Neuronal stem cell (in vitro differentiated cells): ENCODE results near the gene CCDC191.

Source experiments
- DNase-seq: peaks from one replicate; pipeline ENCODE4 v3.0.0-alpha.2; 2013; ENCODE audit warnings: low spot score
- H2AFZ ChIP-seq: one replicate; pipeline ENCODE4 v1.6.1; 2013; ENCODE audit warnings: mild to moderate bottlenecking, low read length, inconsistent platforms
- H2AK5ac ChIP-seq: 2 replicates; pipeline ENCODE4 v1.6.1; 2013; ENCODE audit warnings: low read depth, mild to moderate bottlenecking, inconsistent platforms, low read length, moderate library complexity, mixed read lengths
- H2BK120ac ChIP-seq: 2 replicates; pipeline ENCODE4 v1.6.1; 2013; ENCODE audit warnings: low read depth, mild to moderate bottlenecking, inconsistent platforms, low read length, moderate library complexity, mixed read lengths
- H2BK12ac ChIP-seq: one replicate; pipeline ENCODE4 v1.6.1; 2013; ENCODE audit warnings: low read length, inconsistent platforms
- H2BK15ac ChIP-seq: 2 replicates; pipeline ENCODE4 v1.6.1; 2013; ENCODE audit warnings: mild to moderate bottlenecking, low read length, inconsistent platforms, mixed read lengths
- H2BK5ac ChIP-seq: one replicate; pipeline ENCODE4 v1.6.1; 2013; ENCODE audit warnings: inconsistent platforms, mild to moderate bottlenecking, low read length, moderate library complexity
- H3K14ac ChIP-seq: one replicate; pipeline ENCODE4 v1.6.1; 2013; ENCODE audit warnings: low read length, inconsistent platforms
- H3K18ac ChIP-seq: 2 replicates; pipeline ENCODE4 v1.6.1; 2013; ENCODE audit warnings: low read length, inconsistent platforms
- H3K23ac ChIP-seq: 2 replicates; pipeline ENCODE4 v1.6.1; 2013; ENCODE audit warnings: low read depth, mild to moderate bottlenecking, mixed read lengths, low read length, inconsistent platforms; ENCODE audit not compliant: poor library complexity
- H3K27ac ChIP-seq: replicated peaks from 3 replicates; pipeline ENCODE4 v1.5.1; 2013; ENCODE audit warnings: low read length, inconsistent platforms
- H3K27me3 ChIP-seq, 3 experiments: 2 replicates each; pipeline ENCODE4 v1.6.1; 2013; ENCODE audit warnings: low read length in 3 of 3, mild to moderate bottlenecking in 2 of 3, inconsistent platforms in 1 of 3, low read depth in 1 of 3, mixed read lengths in 1 of 3, moderate library complexity in 1 of 3; ENCODE audit not compliant: control insufficient read depth in 3 of 3, insufficient read depth in 3 of 3
- H3K36me3 ChIP-seq, 2 donors: replicated peaks in 1 of 2; 2 replicates each; pipeline ENCODE4 v1.6.1; 2013; ENCODE audit warnings: low read length in 2 of 2; ENCODE audit not compliant: control insufficient read depth in 2 of 2, insufficient read depth in 2 of 2
- H3K4ac ChIP-seq: 2 replicates; pipeline ENCODE4 v1.6.1; 2013; ENCODE audit warnings: inconsistent platforms, mild to moderate bottlenecking, low read length, moderate library complexity
- H3K4me1 ChIP-seq, 2 donors: 1 replicate in 1 of 2; 2 replicates in 1 of 2; pipeline ENCODE4 v1.6.1; 2013; ENCODE audit warnings: low read length in 2 of 2, low read depth in 1 of 2; ENCODE audit not compliant: control insufficient read depth in 2 of 2, insufficient read depth in 1 of 2
- H3K4me2 ChIP-seq: one replicate; pipeline ENCODE4 v1.6.1; 2013; ENCODE audit warnings: mild to moderate bottlenecking, low read length, inconsistent platforms; ENCODE audit not compliant: insufficient read depth, poor library complexity, severe bottlenecking
- H3K4me3 ChIP-seq, 2 donors: 2 replicates each; pipeline ENCODE4 v1.5.1; 2013; ENCODE audit warnings: low read length in 2 of 2, mild to moderate bottlenecking in 2 of 2, inconsistent platforms in 1 of 2, moderate library complexity in 1 of 2
- H3K79me1 ChIP-seq: one replicate; pipeline ENCODE4 v1.6.1; 2013; ENCODE audit warnings: low read depth, mild to moderate bottlenecking, inconsistent platforms, low read length, moderate library complexity
- H3K9ac ChIP-seq: one replicate; pipeline ENCODE4 v1.6.1; 2013; ENCODE audit warnings: mild to moderate bottlenecking, low read depth, low read length, inconsistent platforms; ENCODE audit not compliant: poor library complexity
- H3K9me3 ChIP-seq, 2 donors: replicated peaks in 1 of 2; 2 replicates each; pipeline versions ENCODE3 to v1.6.1; 2013; ENCODE audit warnings: low read length in 2 of 2, mild to moderate bottlenecking in 2 of 2, inconsistent platforms in 1 of 2, low read depth in 1 of 2, mixed read lengths in 1 of 2, moderate library complexity in 1 of 2; ENCODE audit not compliant: control insufficient read depth in 2 of 2, insufficient read depth in 1 of 2
- H4K8ac ChIP-seq: one replicate; pipeline ENCODE4 v1.6.1; 2013; ENCODE audit warnings: low read depth, mild to moderate bottlenecking, inconsistent platforms, low read length, moderate library complexity
- H4K91ac ChIP-seq: one replicate; pipeline ENCODE4 v1.6.1; 2013; ENCODE audit warnings: low read length, low read depth, mild to moderate bottlenecking, inconsistent platforms; ENCODE audit not compliant: poor library complexity
- WGBS, 2 donors: extraction: QIAGEN DNeasy Blood & Tissue Kit; methylation state at CpG; one replicate each; pipeline ENCODE4 v1.1.7; 2013; ENCODE audit warnings: missing lambda C conversion rate in 2 of 2, mixed read lengths in 1 of 2; ENCODE audit not compliant: insufficient read length in 2 of 2, insufficient replicate concordance in 1 of 2; ENCODE audit errors: extremely low coverage in 2 of 2; 5-methylcytosine and 5-hydroxymethylcytosine counted together

CCDC191 gene

DNA sequence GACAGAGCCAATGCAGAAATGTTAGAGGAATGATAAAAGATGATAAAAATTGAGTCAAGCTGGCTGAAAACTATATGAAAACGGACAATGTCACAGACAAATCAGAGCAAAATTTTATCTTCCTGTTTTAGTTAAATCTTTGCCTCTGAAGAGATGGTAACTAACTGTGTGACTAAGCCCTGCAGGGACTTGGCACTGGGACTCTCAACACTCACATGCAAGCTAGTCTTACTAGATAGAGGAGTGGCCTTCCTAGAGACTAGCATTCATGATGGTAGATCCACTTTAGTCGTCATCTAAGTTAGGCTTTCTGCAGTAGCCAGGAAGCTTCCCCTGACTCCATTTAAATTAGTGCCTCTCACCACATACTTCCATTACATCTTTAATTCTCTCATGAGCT lies 4.1 kb downstream of the CCDC191 start:
- Histone ChIP-seq H3K36me3 (no peaks in the 10 kb centered on the region), H3K27me3 (no peaks in the 10 kb centered on the region), H4K8ac (no peak overlapping the region), H2AFZ (no peak overlapping the region), H3K23ac (no peak overlapping the region), H3K9me3 (no peaks in the 10 kb centered on the region), H2BK12ac (no peak overlapping the region), H3K4me2 (no peak overlapping the region), H3K18ac (no peak overlapping the region), H2AK5ac (no peak overlapping the region), H3K27ac (no peak overlapping the region), H3K4ac (no peak overlapping the region), H4K91ac (no peak overlapping the region), H3K4me1 (peaks cover 0 to 1% of the 10 kb centered on the region in 2 donors), H3K79me1 (no peaks in the 10 kb centered on the region), H2BK120ac (no peak overlapping the region), H2BK15ac (no peak overlapping the region), H3K14ac (no peak overlapping the region), H2BK5ac (no peak overlapping the region), H3K9ac (no peak overlapping the region), H3K4me3 (no peak overlapping the region)
- WGBS, 2 donors: no CpG with 5 or more reads among the region's 2 CpGs
- DNase-seq: no peak

DNA sequence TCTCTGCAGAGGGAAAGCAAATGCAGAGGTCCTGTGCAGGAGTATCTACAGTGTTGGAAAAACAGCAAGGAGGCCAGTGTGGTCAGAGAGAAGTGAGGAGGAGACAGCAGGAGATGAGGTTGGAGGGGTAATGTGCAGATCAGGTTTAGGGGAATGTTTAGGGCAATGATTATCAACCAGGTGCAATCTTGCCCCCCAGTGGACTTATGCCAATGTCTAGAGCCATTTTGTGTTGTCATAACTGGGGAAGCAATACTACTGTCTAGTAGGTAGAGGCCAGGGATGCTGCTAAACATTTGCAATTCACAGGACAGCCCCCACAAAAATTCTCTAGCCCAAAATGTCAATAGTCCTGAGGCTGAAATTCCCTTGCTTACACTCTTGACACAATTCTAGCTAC lies 13.1 kb downstream of the CCDC191 start:
- Histone ChIP-seq H3K4ac (no peak overlapping the region), H3K36me3 (no peaks in the 10 kb centered on the region), H3K79me1 (no peaks in the 10 kb centered on the region), H2BK15ac (no peak overlapping the region), H2AFZ (no peak overlapping the region), H2BK12ac (no peak overlapping the region), H4K91ac (no peak overlapping the region), H3K4me1 (no peaks in the 10 kb centered on the region), H4K8ac (no peak overlapping the region), H3K27ac (no peak overlapping the region), H2AK5ac (no peak overlapping the region), H2BK5ac (no peak overlapping the region), H3K9ac (no peak overlapping the region), H3K18ac (no peak overlapping the region), H3K27me3 (no peaks in the 10 kb centered on the region), H3K9me3 (no peaks in the 10 kb centered on the region), H3K14ac (peak overlapping the region; percentile 79), H3K23ac (no peak overlapping the region), H2BK120ac (no peak overlapping the region), H3K4me3 (no peak overlapping the region), H3K4me2 (no peak overlapping the region)
- no peak for DNase-seq

DNA sequence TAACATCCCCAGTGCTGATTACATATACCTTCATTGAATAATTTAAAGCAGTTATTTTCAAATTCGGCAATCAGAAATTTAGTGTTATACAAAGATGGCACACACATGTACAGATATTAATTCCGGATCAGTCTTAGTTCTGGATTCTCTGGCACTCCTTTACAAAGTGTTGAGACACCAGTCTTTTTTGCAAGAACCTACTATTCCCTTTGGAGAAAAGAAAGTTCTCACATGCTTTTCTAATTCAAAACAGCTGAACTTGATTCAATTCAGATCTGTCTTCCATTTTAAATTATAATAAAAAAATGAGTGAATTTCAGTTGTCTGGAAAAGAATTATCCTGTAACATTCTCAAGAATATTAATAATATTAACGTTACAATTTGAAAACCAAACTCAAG lies 20.4 kb downstream of the CCDC191 start:
- Histone ChIP-seq H3K23ac (no peak overlapping the region), H4K91ac (no peak overlapping the region), H2BK15ac (no peak overlapping the region), H3K9me3 (no peaks in the 10 kb centered on the region), H2BK120ac (no peak overlapping the region), H3K18ac (no peak overlapping the region), H3K9ac (no peak overlapping the region), H2BK5ac (no peak overlapping the region), H4K8ac (no peak overlapping the region), H3K27me3 (no peaks in the 10 kb centered on the region), H3K4me3 (no peak overlapping the region), H2AK5ac (no peak overlapping the region), H3K36me3 (peaks cover 0 to 13% of the 10 kb centered on the region in 2 donors), H3K27ac (no peak overlapping the region), H3K4me1 (peaks cover 0 to 3% of the 10 kb centered on the region in 2 donors), H2BK12ac (no peak overlapping the region), H3K79me1 (no peaks in the 10 kb centered on the region), H3K4ac (no peak overlapping the region), H2AFZ (no peak overlapping the region), H3K4me2 (no peak overlapping the region), H3K14ac (no peak overlapping the region)
- no CpG with 5 or more reads among the region's 3 CpGs for WGBS, 2 donors
- no peak for DNase-seq

DNA sequence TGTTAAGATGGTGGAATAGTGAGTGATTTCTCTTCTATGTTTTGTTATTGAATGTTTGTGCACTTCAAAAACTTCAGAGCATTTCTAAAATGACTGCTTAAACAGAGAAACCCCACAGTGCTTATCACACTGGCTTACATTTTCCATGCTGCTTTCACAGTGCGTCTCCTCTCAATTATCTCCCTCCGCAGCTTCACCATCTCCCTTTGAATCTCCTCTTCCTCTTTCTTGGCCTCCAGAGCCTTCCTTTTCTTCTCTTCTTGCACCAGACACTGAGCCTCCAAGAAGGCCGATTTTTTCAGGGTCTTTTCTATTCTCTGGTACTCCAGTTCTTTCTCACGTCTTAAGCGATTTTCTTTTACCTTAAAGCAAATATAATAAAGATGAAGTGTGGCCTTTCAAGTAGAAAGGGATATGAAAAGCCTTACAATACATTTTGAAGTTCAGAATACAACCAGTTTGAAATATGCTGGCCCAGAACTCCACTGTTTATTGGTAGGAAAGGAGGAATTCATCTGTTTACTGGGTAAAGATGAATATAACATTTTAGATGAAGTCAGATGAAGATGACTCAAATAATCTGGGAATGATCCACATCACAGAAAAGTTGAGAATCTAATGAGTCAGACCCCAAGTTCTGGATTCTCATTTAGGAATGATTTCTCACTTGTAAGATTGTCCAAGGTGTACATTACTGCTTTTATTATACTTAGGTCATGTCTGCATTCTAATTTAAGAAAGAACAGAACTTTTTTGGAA lies 21.4 kb downstream of the CCDC191 start:
- H3K36me3 ChIP-seq: peaks cover 0 to 13% of the 10 kb centered on the region in 2 donors
- no peak overlapping the region for H2BK5ac ChIP-seq
- H3K79me1 ChIP-seq: no peaks in the 10 kb centered on the region
- H2BK12ac ChIP-seq: no peak overlapping the region
- H3K4me2 ChIP-seq: no peak overlapping the region
- no CpG with 5 or more reads among the region's 5 CpGs for WGBS, 2 donors
- H3K27me3 ChIP-seq: no peaks in the 10 kb centered on the region
- H3K9me3 ChIP-seq: no peaks in the 10 kb centered on the region
- H3K9ac ChIP-seq: no peak overlapping the region
- H3K18ac ChIP-seq: no peak overlapping the region
- no peak overlapping the region for H2AFZ ChIP-seq
- no peak overlapping the region for H2AK5ac ChIP-seq
- H3K4me3 ChIP-seq: no peak overlapping the region
- no peak overlapping the region for H3K4ac ChIP-seq
- no peak overlapping the region for H3K14ac ChIP-seq
- no peak overlapping the region for H4K8ac ChIP-seq
- no peak overlapping the region for H4K91ac ChIP-seq
- H3K23ac ChIP-seq: no peak overlapping the region
- DNase-seq: no peak
- H2BK120ac ChIP-seq: no peak overlapping the region
- H3K4me1 ChIP-seq: peaks cover 0 to 3% of the 10 kb centered on the region in 2 donors
- H3K27ac ChIP-seq: no peak overlapping the region
- no peak overlapping the region for H2BK15ac ChIP-seq
